Activated T-cell treated with anti-CD3 and anti-CD28 coated beads, Interleukin-2, amount 50 U/mL, for 24 hours (primary cell): Measurements from ENCODE around the gene ADAMTS1.

Experiments
- DNase-seq: peaks from one replicate; pipeline ENCODE4 v3.0.0-alpha.2; 2020
- H3K27ac Mint-ChIP-seq: 2 replicates; pipeline ENCODE4 v1.8.0; 2020; ENCODE audit warnings: mild to moderate bottlenecking, mixed read lengths
- H3K27me3 Mint-ChIP-seq: 2 replicates; pipeline ENCODE4 v1.8.0; 2020; ENCODE audit warnings: mixed read lengths
- H3K36me3 Mint-ChIP-seq: 2 replicates; pipeline ENCODE4 v1.8.0; 2020; ENCODE audit warnings: low read depth, mixed read lengths
- H3K4me1 Mint-ChIP-seq: 2 replicates; pipeline ENCODE4 v1.8.0; 2020; ENCODE audit warnings: low read depth, mixed read lengths
- H3K4me3 Mint-ChIP-seq: 2 replicates; pipeline ENCODE4 v1.8.0; 2020; ENCODE audit warnings: mild to moderate bottlenecking, moderate library complexity, mixed read lengths
- H3K9me3 Mint-ChIP-seq: 2 replicates; pipeline ENCODE4 v1.8.0; 2020; ENCODE audit warnings: mixed read lengths

ADAMTS1 gene

DNA sequence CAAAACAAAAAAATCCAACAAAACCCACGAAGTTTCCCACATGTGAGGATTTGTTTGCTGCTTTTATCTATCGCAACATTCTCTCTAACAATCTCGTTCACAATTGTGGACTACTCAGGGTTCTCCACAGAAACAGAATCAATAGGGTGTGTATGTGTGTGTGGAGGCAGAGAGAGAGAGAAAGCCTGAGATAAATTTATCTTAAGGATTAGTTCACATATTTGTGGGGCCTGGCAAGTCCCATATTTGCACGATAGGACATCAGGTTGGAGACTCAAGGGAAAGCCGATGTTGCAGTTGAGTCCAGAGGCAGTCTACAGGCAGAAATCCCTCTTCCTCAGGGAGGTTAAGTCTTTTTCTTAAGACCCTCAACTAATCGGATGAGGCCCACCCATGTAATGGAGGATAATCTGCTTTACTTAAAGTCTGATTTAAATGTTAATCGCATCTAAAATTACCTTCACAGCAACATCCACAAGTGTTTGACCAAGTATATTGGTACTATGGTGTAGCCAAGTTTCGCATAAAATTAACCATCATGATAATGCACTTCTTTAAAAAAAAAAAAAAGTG, 31.7 kb downstream of the ADAMTS1 start:
- Mint-ChIP-seq H3K9me3 (no peaks in the 10 kb centered on the region), H3K27me3 (no peaks in the 10 kb centered on the region)

DNA sequence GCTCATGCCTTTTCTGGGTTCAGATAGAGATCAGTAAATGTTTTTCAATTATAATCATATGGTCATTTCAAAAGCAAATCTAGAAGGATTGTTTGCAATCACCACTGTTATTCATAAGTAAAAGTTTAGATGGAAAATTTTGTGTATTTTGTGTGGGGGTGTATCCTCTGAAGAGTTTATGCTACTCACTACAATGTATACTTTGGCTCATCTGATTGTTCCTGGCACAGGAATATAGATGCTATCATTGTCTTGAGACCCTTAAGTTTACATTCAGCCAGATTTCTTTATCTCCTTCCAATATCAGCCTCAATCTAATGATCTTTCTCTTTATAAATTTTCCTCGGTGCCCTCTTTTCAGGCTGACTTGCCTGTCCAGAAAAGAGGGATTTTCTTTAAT, 33.0 kb downstream of the ADAMTS1 start:
- H3K4me3 Mint-ChIP-seq: no peak overlapping the region
- peaks cover 5% of the 10 kb centered on the region for H3K27me3 Mint-ChIP-seq
- H3K36me3 Mint-ChIP-seq: no peaks in the 10 kb centered on the region
- H3K27ac Mint-ChIP-seq: no peak overlapping the region
- no peaks in the 10 kb centered on the region for H3K4me1 Mint-ChIP-seq
- H3K9me3 Mint-ChIP-seq: no peaks in the 10 kb centered on the region
- DNase-seq: no peak

More for the DNA sequence above, 31.7 kb downstream of the ADAMTS1 start:
- H3K4me3 Mint-ChIP-seq: no peak overlapping the region
- no peak for DNase-seq
- H3K36me3 Mint-ChIP-seq: no peaks in the 10 kb centered on the region
- H3K4me1 Mint-ChIP-seq: no peaks in the 10 kb centered on the region
- no peak overlapping the region for H3K27ac Mint-ChIP-seq

DNA sequence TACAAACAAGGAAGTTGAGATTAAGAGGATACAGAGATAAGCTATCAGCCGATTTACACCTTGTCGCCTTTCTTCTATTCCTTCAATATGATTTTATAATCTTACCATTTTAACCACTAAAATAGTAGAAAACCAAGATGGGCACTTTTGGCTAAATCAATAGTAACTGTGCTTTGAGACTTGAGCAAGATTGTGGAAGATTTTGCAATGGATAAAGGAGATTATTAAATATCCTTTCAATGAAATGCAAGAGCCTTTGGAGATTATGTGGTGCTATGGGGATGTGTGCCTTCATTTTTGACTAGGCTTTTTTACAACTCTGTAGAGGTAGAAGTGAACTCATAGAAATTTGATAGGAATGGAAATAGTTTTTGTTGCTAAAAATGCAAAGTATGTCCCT, 33.7 kb downstream of the ADAMTS1 start:
- H3K4me1 Mint-ChIP-seq: no peaks in the 10 kb centered on the region
- no peaks in the 10 kb centered on the region for H3K9me3 Mint-ChIP-seq
- H3K27me3 Mint-ChIP-seq: peaks cover 5% of the 10 kb centered on the region
- DNase-seq: no peak
- no peak overlapping the region for H3K4me3 Mint-ChIP-seq
- no peaks in the 10 kb centered on the region for H3K36me3 Mint-ChIP-seq
- H3K27ac Mint-ChIP-seq: no peak overlapping the region

DNA sequence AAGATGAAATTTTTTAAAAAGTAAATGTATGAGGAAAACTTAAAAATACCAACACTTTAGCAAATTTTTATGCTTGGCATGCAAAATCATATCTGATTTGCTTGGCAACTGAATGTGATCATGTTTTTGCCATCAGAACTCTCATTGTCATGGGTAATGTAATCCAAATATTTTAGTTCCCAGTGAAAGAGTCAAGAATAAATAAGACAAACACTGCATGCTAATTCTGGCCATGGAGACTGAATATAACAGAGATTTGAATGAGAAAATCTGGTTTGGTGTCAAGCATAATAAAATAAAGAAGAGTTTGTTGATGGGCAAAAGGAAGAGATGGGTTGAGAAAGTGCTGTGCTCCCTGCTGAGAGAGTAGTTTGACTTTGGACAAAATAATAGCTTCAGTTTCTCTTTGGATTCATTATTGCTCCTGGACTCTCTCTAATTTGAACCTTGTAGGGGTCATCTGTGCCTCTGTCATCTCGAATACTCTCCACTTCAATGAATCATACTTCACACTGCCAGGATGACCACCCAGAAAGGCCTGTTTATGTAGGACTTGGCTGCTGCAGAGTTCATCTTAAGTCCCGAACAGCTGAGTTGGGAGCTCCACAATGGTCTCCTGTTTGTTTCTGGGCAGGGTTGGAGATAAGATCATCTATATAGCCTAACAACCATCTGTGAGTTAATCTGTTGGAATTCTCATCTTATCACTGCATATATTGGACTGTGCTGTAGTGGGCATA, 34.4 kb downstream of the ADAMTS1 start:
- Mint-ChIP-seq H3K9me3 (no peaks in the 10 kb centered on the region), H3K4me1 (no peaks in the 10 kb centered on the region), H3K27ac (no peak overlapping the region), H3K4me3 (no peak overlapping the region), H3K27me3 (peaks cover 5% of the 10 kb centered on the region), H3K36me3 (no peaks in the 10 kb centered on the region)
- DNase-seq: no peak

DNA sequence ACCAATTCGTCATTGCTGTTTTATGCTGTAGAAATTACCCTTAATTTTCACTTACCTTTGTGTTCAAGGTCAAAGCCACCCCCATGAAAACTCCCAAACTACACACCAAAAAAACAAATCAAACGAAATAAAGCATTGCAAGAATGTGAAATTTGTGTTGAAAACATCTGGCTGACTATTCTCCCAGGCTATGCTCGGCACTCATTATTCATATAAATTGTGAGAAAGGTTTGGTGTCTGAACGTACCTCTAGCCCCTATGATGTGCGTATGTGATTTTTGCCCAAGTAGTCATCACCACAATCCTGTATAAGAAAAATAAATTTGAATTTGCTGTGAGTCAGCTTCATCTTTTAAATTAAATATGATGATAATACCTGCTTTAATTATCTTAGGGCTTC, 34.9 kb downstream of the ADAMTS1 start:
- no peak for DNase-seq
- H3K4me3 Mint-ChIP-seq: no peak overlapping the region
- H3K9me3 Mint-ChIP-seq: no peaks in the 10 kb centered on the region
- H3K36me3 Mint-ChIP-seq: no peaks in the 10 kb centered on the region
- H3K27ac Mint-ChIP-seq: no peak overlapping the region
- H3K4me1 Mint-ChIP-seq: no peaks in the 10 kb centered on the region
- H3K27me3 Mint-ChIP-seq: peaks cover 5% of the 10 kb centered on the region

DNA sequence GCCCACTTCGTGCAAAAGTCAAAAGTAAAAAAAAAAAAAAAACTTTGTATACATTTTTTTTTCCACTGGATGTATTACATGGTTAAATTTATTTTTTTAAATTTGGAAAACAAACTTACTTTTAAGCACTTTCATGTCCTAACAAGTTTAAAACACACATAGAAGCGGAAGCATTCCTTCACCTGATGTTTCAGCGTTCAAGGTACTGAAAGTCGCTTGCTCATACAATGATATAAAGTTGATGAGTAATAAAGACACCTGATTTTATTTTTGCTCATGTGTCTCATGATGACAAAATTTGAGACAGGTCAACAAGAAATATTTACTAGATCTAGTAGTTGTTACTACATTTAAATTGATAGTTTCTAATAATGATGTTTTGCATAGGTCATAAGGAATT, 35.5 kb downstream of the ADAMTS1 start:
- no peak for DNase-seq
- H3K4me3 Mint-ChIP-seq: no peak overlapping the region
- H3K36me3 Mint-ChIP-seq: no peaks in the 10 kb centered on the region
- H3K27me3 Mint-ChIP-seq: peaks cover 5% of the 10 kb centered on the region
- no peak overlapping the region for H3K27ac Mint-ChIP-seq
- H3K9me3 Mint-ChIP-seq: no peaks in the 10 kb centered on the region
- no peaks in the 10 kb centered on the region for H3K4me1 Mint-ChIP-seq

DNA sequence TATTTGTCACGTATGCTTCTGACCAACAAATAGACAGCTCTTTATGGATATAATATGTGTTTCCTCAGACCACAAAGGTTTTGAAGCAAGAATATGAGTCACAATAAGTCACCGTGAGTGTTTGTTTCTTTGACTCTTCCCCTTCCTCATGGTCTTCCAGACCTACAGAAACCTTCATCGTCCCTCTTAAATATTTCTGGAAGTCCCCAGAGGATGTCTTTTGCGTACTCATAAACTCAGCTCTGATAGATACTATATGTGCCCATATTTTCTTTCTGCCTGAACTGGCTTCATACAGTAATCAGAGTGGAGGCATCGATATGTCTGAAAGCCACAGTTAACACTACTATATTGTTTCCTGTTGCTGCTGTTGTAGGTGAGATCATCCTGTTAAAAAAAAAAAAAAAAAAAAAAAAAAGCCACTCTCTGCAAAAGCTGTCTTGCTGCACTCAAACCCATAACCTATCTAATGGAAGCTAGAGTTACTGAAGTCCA, 38.4 kb downstream of the ADAMTS1 start:
- Mint-ChIP-seq H3K4me3 (no peak overlapping the region), H3K27me3 (peaks cover 5% of the 10 kb centered on the region), H3K36me3 (no peaks in the 10 kb centered on the region), H3K27ac (no peak overlapping the region), H3K4me1 (no peaks in the 10 kb centered on the region), H3K9me3 (no peaks in the 10 kb centered on the region)
- no peak for DNase-seq

DNA sequence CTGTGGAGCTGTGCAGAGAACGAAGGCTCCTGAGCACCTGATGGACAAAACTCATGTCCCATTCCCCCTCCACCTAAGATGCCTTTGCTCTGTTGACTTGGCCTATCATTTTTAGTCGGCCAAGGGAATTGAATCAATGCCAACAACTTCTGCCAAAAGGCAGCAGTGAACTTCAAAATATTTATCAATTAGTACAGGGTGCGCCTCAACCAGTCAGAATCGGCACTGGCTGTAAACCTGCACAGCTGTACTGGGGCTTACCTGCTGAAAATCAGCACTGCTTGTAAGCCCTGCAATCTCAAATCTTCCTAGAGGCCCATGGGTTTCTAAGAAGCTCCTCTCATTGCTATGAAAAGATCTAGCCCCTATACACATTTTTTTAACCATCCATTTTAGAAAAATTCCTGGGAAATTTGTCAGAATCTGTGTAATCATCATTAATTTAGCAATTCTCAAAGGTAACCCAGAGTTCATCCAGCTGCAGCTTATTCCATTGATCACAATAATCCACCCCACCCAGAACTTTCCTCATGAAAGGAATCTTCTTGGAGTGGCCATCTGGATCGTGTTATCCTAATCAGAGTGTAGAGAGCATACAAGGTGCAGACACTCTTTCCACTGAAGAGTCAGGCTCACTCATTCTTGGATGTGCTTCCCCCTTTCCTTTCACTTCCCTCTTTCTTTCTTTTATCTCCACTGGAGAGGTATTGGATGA, 40.2 kb downstream of the ADAMTS1 start:
- Mint-ChIP-seq H3K27ac (no peak overlapping the region), H3K27me3 (peaks cover 5% of the 10 kb centered on the region), H3K36me3 (no peaks in the 10 kb centered on the region), H3K4me3 (no peak overlapping the region), H3K4me1 (no peaks in the 10 kb centered on the region), H3K9me3 (no peaks in the 10 kb centered on the region)
- no peak for DNase-seq

DNA sequence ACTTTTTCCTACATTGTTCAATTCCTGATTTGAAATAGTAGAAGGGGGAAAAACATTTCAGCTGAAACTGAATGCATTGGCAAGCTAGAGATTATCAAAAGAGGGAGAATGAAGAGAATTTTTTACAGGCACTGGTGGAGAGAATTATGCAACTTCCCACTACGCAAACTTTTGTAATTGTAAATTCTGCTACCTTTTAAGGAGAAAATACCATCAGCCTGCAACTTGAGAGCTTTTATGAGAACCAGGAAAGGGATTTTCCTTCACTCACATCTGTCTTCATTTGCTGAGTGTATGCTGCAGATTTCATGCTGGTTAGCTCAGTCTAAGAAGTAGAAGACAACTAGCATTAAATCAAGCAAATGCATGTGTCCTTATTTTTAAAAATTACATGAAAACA, 43.7 kb downstream of the ADAMTS1 start:
- H3K27me3 Mint-ChIP-seq: peaks cover 2% of the 10 kb centered on the region
- H3K36me3 Mint-ChIP-seq: no peaks in the 10 kb centered on the region
- no peaks in the 10 kb centered on the region for H3K4me1 Mint-ChIP-seq
- no peak for DNase-seq
- H3K27ac Mint-ChIP-seq: no peak overlapping the region
- no peak overlapping the region for H3K4me3 Mint-ChIP-seq
- no peaks in the 10 kb centered on the region for H3K9me3 Mint-ChIP-seq

DNA sequence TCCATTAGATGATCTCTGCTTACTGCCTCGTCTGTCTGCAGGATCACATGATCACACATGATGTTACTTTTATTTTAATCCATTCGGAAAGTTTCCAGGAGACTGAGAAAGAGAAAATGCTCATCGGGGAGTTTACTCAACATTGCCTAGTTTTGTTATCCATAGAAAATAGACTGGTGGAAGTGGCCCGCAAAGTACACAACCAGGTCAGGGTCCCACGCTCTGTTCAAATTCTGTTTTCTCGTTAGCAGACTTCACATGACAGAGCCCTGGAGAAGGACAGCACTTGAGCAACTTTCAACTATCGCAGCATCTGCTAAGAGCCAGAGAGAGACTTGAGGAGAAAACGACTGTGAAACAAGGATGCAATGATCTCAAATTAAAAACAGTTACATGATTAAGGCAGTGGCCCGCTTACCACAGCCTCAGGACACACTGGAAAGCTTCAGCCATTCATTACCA, 44.2 kb downstream of the ADAMTS1 start:
- H3K4me3 Mint-ChIP-seq: no peak overlapping the region
- peaks cover 2% of the 10 kb centered on the region for H3K27me3 Mint-ChIP-seq
- H3K27ac Mint-ChIP-seq: no peak overlapping the region
- DNase-seq: no peak
- no peaks in the 10 kb centered on the region for H3K36me3 Mint-ChIP-seq
- H3K4me1 Mint-ChIP-seq: no peaks in the 10 kb centered on the region
- no peaks in the 10 kb centered on the region for H3K9me3 Mint-ChIP-seq

DNA sequence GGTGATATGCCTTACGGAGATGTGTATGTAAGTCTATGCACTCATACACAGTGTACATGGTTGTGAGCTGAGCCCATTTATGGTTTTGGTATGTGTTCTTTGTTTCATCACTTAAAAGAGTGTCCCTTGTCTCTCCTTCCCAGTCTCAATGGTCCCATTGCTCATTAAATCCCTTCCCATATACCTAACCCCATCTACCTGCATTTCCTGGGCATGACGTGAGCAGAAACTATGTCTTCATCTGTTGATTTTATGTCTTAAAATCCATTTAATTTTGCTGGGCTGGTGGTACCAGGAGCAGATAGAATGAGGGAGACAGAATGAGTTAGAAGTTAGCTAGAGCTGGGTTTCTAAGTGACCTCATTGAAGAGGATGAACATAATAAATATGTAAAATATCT, 44.8 kb downstream of the ADAMTS1 start:
- no peaks in the 10 kb centered on the region for H3K36me3 Mint-ChIP-seq
- H3K9me3 Mint-ChIP-seq: no peaks in the 10 kb centered on the region
- H3K27ac Mint-ChIP-seq: no peak overlapping the region
- no peak overlapping the region for H3K4me3 Mint-ChIP-seq
- peaks cover 3% of the 10 kb centered on the region for H3K27me3 Mint-ChIP-seq
- DNase-seq: no peak
- H3K4me1 Mint-ChIP-seq: no peaks in the 10 kb centered on the region

DNA sequence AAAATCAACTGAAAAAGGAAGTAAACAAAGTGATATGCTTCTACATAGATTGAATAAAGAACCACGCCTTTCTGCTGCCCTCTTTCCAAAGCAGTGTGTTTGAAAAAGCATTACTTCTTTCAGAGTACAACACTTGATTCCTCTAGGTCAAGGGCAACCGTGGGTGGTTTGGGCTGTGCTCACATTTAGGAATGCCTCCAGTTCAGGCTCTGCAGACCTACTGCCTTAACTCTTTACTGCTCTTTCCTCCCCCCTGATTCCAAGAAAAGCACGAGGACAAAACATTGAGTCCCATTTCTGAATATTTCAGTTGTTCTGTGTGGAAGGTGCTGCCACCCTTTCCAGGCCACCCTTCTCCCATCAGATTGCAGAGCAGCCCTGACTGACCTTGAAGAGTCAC, 45.2 kb downstream of the ADAMTS1 start:
- Mint-ChIP-seq H3K4me1 (no peaks in the 10 kb centered on the region), H3K36me3 (no peaks in the 10 kb centered on the region), H3K9me3 (no peaks in the 10 kb centered on the region), H3K4me3 (no peak overlapping the region), H3K27ac (no peak overlapping the region), H3K27me3 (peaks cover 8% of the 10 kb centered on the region)
- DNase-seq: no peak

DNA sequence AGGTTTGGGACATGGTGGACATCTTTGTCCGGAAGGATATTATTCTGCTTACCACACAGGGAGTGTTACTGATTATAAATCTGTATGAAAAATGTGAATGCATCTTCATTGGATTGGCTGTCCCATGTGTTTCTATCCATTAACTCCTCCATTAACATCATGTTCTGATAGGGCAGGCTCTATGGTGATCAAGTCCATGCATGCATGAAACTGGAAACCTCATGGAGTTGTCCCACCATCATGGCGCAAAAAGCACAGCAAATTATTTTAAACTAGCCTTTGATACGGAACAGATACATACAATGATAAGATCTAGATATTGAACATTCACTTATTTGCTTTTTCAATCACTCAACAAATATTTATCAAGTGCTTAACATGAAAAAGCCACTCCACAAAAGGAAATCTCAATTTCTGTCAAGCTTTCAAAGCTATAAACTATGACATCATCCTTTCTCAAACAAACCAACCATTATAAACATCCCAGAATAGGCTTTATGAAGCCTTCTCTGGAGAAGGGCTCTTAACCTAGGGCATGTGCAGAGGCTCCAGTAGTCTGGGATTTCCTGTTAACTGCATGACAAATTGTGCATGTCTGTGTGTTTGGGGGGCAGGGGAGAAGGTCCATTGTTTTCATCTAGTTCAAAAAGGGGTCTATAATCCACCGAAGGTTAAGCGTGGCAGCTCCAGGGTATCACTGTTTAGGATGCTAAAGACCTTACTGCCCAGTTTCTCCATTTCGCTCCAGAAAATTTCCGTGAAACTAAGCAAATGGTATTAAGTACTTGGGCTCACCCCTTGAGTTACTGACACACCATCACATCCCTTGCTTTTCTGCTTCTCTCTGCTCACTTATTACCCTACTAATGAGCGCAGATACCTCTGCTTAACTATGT, 46.1 kb downstream of the ADAMTS1 start:
- no peak overlapping the region for H3K27ac Mint-ChIP-seq
- H3K4me1 Mint-ChIP-seq: no peaks in the 10 kb centered on the region
- peaks cover 9% of the 10 kb centered on the region for H3K27me3 Mint-ChIP-seq
- no peak for DNase-seq
- no peak overlapping the region for H3K4me3 Mint-ChIP-seq
- H3K36me3 Mint-ChIP-seq: no peaks in the 10 kb centered on the region
- no peaks in the 10 kb centered on the region for H3K9me3 Mint-ChIP-seq

DNA sequence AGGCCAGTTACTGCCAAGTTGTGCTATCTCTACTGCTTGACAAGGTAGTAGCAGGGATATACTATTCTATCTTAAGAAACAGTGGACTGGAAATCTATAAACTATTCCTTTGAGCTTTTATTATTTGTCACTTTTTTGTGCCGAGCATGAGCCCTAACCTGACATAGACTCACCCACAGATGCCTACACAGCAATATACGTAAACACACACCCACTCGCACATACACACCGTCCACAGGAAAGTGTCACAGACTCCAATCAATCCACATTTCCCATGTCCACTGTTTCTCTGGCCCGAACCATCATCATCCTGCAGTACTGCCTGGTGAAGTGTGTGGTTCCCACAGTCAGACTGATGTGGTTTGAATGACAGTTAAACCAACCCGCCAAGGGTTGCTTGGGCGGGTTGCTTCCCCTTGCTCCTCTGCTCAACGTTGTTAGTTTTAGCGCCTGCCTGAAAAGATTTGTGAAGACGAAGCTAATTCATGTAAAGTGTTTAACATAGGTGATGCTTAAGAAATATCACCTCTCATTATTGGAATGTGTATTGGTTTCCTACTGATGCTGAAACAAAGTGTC, 47.2 kb downstream of the ADAMTS1 start:
- Mint-ChIP-seq H3K4me3 (no peak overlapping the region), H3K27ac (no peak overlapping the region), H3K4me1 (no peaks in the 10 kb centered on the region), H3K36me3 (no peaks in the 10 kb centered on the region), H3K27me3 (peaks cover 9% of the 10 kb centered on the region), H3K9me3 (no peaks in the 10 kb centered on the region)
- no peak for DNase-seq
